Activated CD4-positive, alpha-beta memory T cell treated with anti-CD3 and anti-CD28 coated beads, Interleukin-2, amount 10 ng/mL, durations not matched to agents 7 days and 5 days (primary cell): ENCODE data around the gene MIAT. TPM values are rescaled to one million over a fixed set of nuclear protein-coding genes. Genes with fewer than 3 reads are reported as not detected.

Experiments
- total RNA-seq, 2 experiments: library from RNA; stranded (reverse); gene quantifications; one replicate each; pipeline ENCODE4 v1.2.3, GENCODE V29; 2021

Gene MIAT
- total RNA-seq, 2 experiments from 2014 or later = 185 to 186 TPM

Other genes starting within 250 kb of the MIAT start
- 10 to 100 TPM; 11.8 to 12.7 TPM for gene ASPHD2, start 228.3 kb upstream of the MIAT start, total RNA-seq
- 10 to 100 TPM; 37.3 to 37.6 TPM for gene HPS4, start 173.8 kb upstream of the MIAT start, total RNA-seq
- 10 to 100 TPM; 17.5 TPM for gene SRRD, start 173.7 kb upstream of the MIAT start, total RNA-seq
- 10 to 100 TPM; 50.8 to 55.5 TPM for gene TFIP11, start 145.1 kb upstream of the MIAT start, total RNA-seq
- 10 to 100 TPM; 55.4 to 60.8 TPM for gene TPST2, start 67.5 kb upstream of the MIAT start, total RNA-seq
- gene CRYBB1, start 39.6 kb upstream of the MIAT start, total RNA-seq = 1 to 10 TPM in 1 of 2 experiments, under 1 TPM in 1; 0.65 to 1.2 TPM
- under 1 TPM in 1 of 2 experiments, not detected in 1; 0.48 TPM for gene CRYBA4, start 35.6 kb upstream of the MIAT start, total RNA-seq